GM19438 (cell line): ENCODE results near the gene SLC38A3.
"Not testable (repeated sequence)": the region's sequence is repeated elsewhere in the genome, so short reads cannot be mapped to it uniquely, and the experiment has no call there.

ENCODE experiments used
- ATAC-seq: cut with Tn5 transposase; IDR thresholded peaks from one replicate; pipeline ENCODE4 v1.9.1; 2021; ENCODE audit warnings: low read depth; ENCODE audit not compliant: unreplicated experiment

The SLC38A3 gene

GRCh38 chr3:50208677-50209344 is 3.7 kb downstream of the SLC38A3 start:
- ATAC-seq: no peak

GRCh38 chr3:50210176-50210509 is 5.1 kb downstream of the SLC38A3 start:
- no peak for ATAC-seq

- ATAC-seq: no peak
Measured at GRCh38 chr3:50210510-50211367, 5.7 kb downstream of the SLC38A3 start.

GRCh38 chr3:50211368-50211717 is 6.3 kb downstream of the SLC38A3 start:
- not testable (repeated sequence) for ATAC-seq

GRCh38 chr3:50211930-50212329 is 6.9 kb downstream of the SLC38A3 start:
- no peak for ATAC-seq

GRCh38 chr3:50212502-50212901 is 7.4 kb downstream of the SLC38A3 start:
- no peak for ATAC-seq

- ATAC-seq: no peak
Measured at GRCh38 chr3:50212971-50213370, 7.9 kb downstream of the SLC38A3 start.

GRCh38 chr3:50213373-50213772 is 8.3 kb downstream of the SLC38A3 start:
- ATAC-seq: no peak

- ATAC-seq: no peak
Measured at GRCh38 chr3:50214824-50215223, 9.8 kb downstream of the SLC38A3 start.

GRCh38 chr3:50215529-50215928 is 10.5 kb downstream of the SLC38A3 start:
- ATAC-seq: no peak

- no peak for ATAC-seq
Measured at GRCh38 chr3:50217681-50218080, 12.6 kb downstream of the SLC38A3 start.

GRCh38 chr3:50218448-50218847 is 13.4 kb downstream of the SLC38A3 start:
- no peak for ATAC-seq

- ATAC-seq: no peak
Measured at GRCh38 chr3:50219285-50219684, 14.2 kb downstream of the SLC38A3 start.

GRCh38 chr3:50220109-50220508 is 15.0 kb downstream of the SLC38A3 start:
- no peak for ATAC-seq

GRCh38 chr3:50221051-50221410 is 16.0 kb downstream of the SLC38A3 start:
- no peak for ATAC-seq

- no peak for ATAC-seq
Measured at GRCh38 chr3:50221411-50222168, 16.5 kb downstream of the SLC38A3 start.

GRCh38 chr3:50222169-50222528 is 17.1 kb downstream of the SLC38A3 start:
- ATAC-seq: no peak

GRCh38 chr3:50224639-50225038 is 19.6 kb downstream of the SLC38A3 start:
- no peak for ATAC-seq

GRCh38 chr3:50226888-50227389 is 21.9 kb downstream of the SLC38A3 start:
- ATAC-seq: peak; percentile 14

GRCh38 chr3:50227390-50228183 is 22.5 kb downstream of the SLC38A3 start:
- peak; percentile 81 for ATAC-seq
